H1 (cell line): ENCODE measurements around the gene RTP2. TPM values are rescaled to one million over a fixed set of nuclear protein-coding genes. Genes with fewer than 3 reads are reported as not detected.

Source experiments
- CTCF ChIA-PET: fragments of 300-600 bp; sonication (Branson Sonifier 250); formaldehyde crosslinking; loops from one replicate; lab custom pipeline; 2021; ENCODE audit not compliant: partially characterized antibody; lab: Charles Lee
- POLR2A ChIA-PET: fragments of 300-600 bp; sonication (Branson Sonifier 250); formaldehyde crosslinking; loops from one replicate; lab custom pipeline; 2021; ENCODE audit warnings: inconsistent platforms; ENCODE audit not compliant: partially characterized antibody; lab: Charles Lee
- DNase-seq, 2 experiments: peaks; one replicate each; pipeline versions ENCODE4 v3.0.0 to v3.0.0-alpha.2; 2010 to 2022; ENCODE audit warnings: low spot score in 2 of 2, low read depth in 1 of 2, mixed read lengths in 1 of 2
- FAIRE-seq: peaks from 2 replicates; lab custom pipeline; 2011; peaks lifted over from hg19 to GRCh38; lab: Jason Lieb, UNC
- H2AFZ ChIP-seq: 2 replicates; pipeline ENCODE4 v1.8.1; 2012; ENCODE audit warnings: low read length, inconsistent platforms
- H2AK5ac ChIP-seq: 2 replicates; pipeline ENCODE4 v1.6.1; 2013; ENCODE audit warnings: low read depth, low read length
- H2BK120ac ChIP-seq: replicated peaks from 2 replicates; pipeline ENCODE3; 2013; ENCODE audit warnings: low read depth, low read length, inconsistent platforms
- H2BK12ac ChIP-seq: 2 replicates; pipeline ENCODE4 v1.6.1; 2013; ENCODE audit warnings: low read depth, low read length
- H2BK15ac ChIP-seq: 2 replicates; pipeline ENCODE4 v1.6.1; 2013; ENCODE audit warnings: low read length
- H2BK20ac ChIP-seq: 2 replicates; pipeline ENCODE4 v1.6.1; 2013; ENCODE audit warnings: low read length
- H2BK5ac ChIP-seq: 2 replicates; pipeline ENCODE4 v1.6.1; 2013; ENCODE audit warnings: low read depth, low read length
- H3K14ac ChIP-seq: 2 replicates; pipeline ENCODE4 v1.6.1; 2013; ENCODE audit warnings: inconsistent platforms; ENCODE audit not compliant: insufficient read length
- H3K18ac ChIP-seq: 2 replicates; pipeline ENCODE4 v1.6.1; 2013; ENCODE audit warnings: low read length; ENCODE audit errors: extremely low read depth
- H3K23ac ChIP-seq: 2 replicates; pipeline ENCODE4 v1.6.1; 2013; ENCODE audit warnings: inconsistent platforms; ENCODE audit not compliant: insufficient read length
- H3K23me2 ChIP-seq: 2 replicates; pipeline ENCODE4 v1.6.1; 2013; ENCODE audit warnings: low read depth, low read length
- H3K27ac ChIP-seq: 2 replicates; pipeline ENCODE4 v1.6.1; 2011; ENCODE audit warnings: low read depth, low read length, inconsistent platforms
- H3K27me3 ChIP-seq, 4 experiments: replicated peaks in 1 of 4; 1 replicate in 1 of 4; 2 replicates in 3 of 4; pipeline versions ENCODE4 v1.6.1 to v1.8.1; 2011 to 2013; ENCODE audit warnings: low read length in 3 of 4, mild to moderate bottlenecking in 3 of 4, inconsistent platforms in 2 of 4, mixed read lengths in 2 of 4, moderate library complexity in 1 of 4; ENCODE audit not compliant: control insufficient read depth in 3 of 4, insufficient read depth in 3 of 4; ENCODE audit errors: extremely low read depth in 1 of 4
- H3K36me3 ChIP-seq, 4 experiments: 2 replicates each; pipeline versions ENCODE4 v1.6.1 to v1.8.1; 2011 to 2013; ENCODE audit warnings: mild to moderate bottlenecking in 4 of 4, low read length in 3 of 4, moderate library complexity in 2 of 4, control low read depth in 1 of 4, inconsistent platforms in 1 of 4; ENCODE audit not compliant: insufficient read depth in 4 of 4, control insufficient read depth in 2 of 4
- H3K4ac ChIP-seq: replicated peaks from 2 replicates; pipeline ENCODE3; 2013; ENCODE audit warnings: low read length, low read depth, mixed read lengths, inconsistent platforms; ENCODE audit not compliant: insufficient read length
- H3K4me1 ChIP-seq, 4 experiments: replicated peaks in 1 of 4; 1 replicate in 1 of 4; 2 replicates in 3 of 4; pipeline versions ENCODE4 v1.6.1 to v1.8.1; 2011 to 2013; ENCODE audit warnings: low read length in 3 of 4, inconsistent platforms in 2 of 4, mixed read lengths in 1 of 4; ENCODE audit not compliant: insufficient read depth in 4 of 4, control insufficient read depth in 3 of 4
- H3K4me2 ChIP-seq, 2 experiments: 2 replicates each; pipeline versions ENCODE4 v1.6.1 to v1.8.1; 2011 to 2013; ENCODE audit warnings: low read depth in 2 of 2, low read length in 2 of 2, control low read depth in 1 of 2, inconsistent platforms in 1 of 2, mild to moderate bottlenecking in 1 of 2; ENCODE audit not compliant: insufficient read depth in 1 of 2
- H3K4me3 ChIP-seq, 4 experiments: fragments of 200-600, 300-600 bp in 1 of 4; sonication (generic), shearing (Covaris generic), sonication (Bioruptor Twin) in 1 of 4; 2 replicates each; pipeline versions ENCODE4 v1.5.1 to v1.8.1; 2011 to 2016; ENCODE audit warnings: low read length in 4 of 4, low read depth in 3 of 4, control low read depth in 2 of 4, inconsistent platforms in 2 of 4, mild to moderate bottlenecking in 2 of 4, mixed read lengths in 1 of 4, moderate library complexity in 1 of 4; ENCODE audit not compliant: insufficient read depth in 2 of 4; ENCODE audit errors: extremely low read depth in 1 of 4
- H3K56ac ChIP-seq: replicated peaks from 2 replicates; pipeline ENCODE3; 2013; ENCODE audit warnings: low read depth, mild to moderate bottlenecking, mixed read lengths, low read length, inconsistent platforms; ENCODE audit not compliant: insufficient read length
- H3K79me1 ChIP-seq: 2 replicates; pipeline ENCODE4 v1.6.1; 2013; ENCODE audit warnings: low read depth, low read length, control low read depth
- H3K79me2 ChIP-seq, 2 experiments: 2 replicates each; pipeline versions ENCODE4 v1.6.1 to v1.8.1; 2012 to 2013; ENCODE audit warnings: low read length in 2 of 2, mild to moderate bottlenecking in 2 of 2, inconsistent platforms in 1 of 2; ENCODE audit not compliant: insufficient read depth in 2 of 2, control insufficient read depth in 1 of 2
- H3K9ac ChIP-seq, 4 experiments: replicated peaks in 1 of 4; 1 replicate in 1 of 4; 2 replicates in 3 of 4; pipeline versions ENCODE4 v1.6.1 to v1.8.1; 2011 to 2013; ENCODE audit warnings: low read depth in 3 of 4, low read length in 3 of 4, control low read depth in 2 of 4, mild to moderate bottlenecking in 2 of 4, moderate library complexity in 2 of 4, inconsistent platforms in 1 of 4; ENCODE audit errors: extremely low read depth in 1 of 4
- H3K9me3 ChIP-seq, 2 experiments: 2 replicates each; pipeline versions ENCODE4 v1.6.1 to v1.8.1; 2012 to 2013; ENCODE audit warnings: mild to moderate bottlenecking in 2 of 2, moderate library complexity in 2 of 2, control low read depth in 1 of 2, inconsistent platforms in 1 of 2, low read depth in 1 of 2, low read length in 1 of 2, mixed read lengths in 1 of 2; ENCODE audit not compliant: insufficient read depth in 2 of 2
- H4K20me1 ChIP-seq, 2 experiments: replicated peaks in 1 of 2; 2 replicates each; pipeline versions ENCODE3 to v1.8.1; 2011 to 2013; ENCODE audit warnings: inconsistent platforms in 2 of 2, low read length in 2 of 2, mild to moderate bottlenecking in 1 of 2; ENCODE audit not compliant: insufficient read depth in 2 of 2, control insufficient read depth in 1 of 2
- H4K5ac ChIP-seq: 2 replicates; pipeline ENCODE4 v1.6.1; 2013; ENCODE audit warnings: low read length, low read depth, mixed read lengths, inconsistent platforms; ENCODE audit not compliant: insufficient read length
- H4K8ac ChIP-seq: 2 replicates; pipeline ENCODE4 v1.8.0; 2013; ENCODE audit warnings: mild to moderate bottlenecking, moderate library complexity, low read length, inconsistent platforms; ENCODE audit not compliant: insufficient read depth; ENCODE audit errors: extremely low read depth
- H4K91ac ChIP-seq: replicated peaks from 2 replicates; pipeline ENCODE3; 2013; ENCODE audit warnings: low read length, mixed read lengths, inconsistent platforms; ENCODE audit not compliant: insufficient read length
- BCL11A ChIP-seq, 2 experiments: IDR thresholded peaks; one replicate each; pipeline ENCODE4 v1.6.1; 2011; ENCODE audit warnings: low read depth in 2 of 2, low read length in 2 of 2, mild to moderate bottlenecking in 2 of 2
- BRCA1 ChIP-seq: IDR thresholded peaks from 2 replicates; pipeline ENCODE4 v1.6.1; 2012; ENCODE audit warnings: low read depth, low read length, improper control_type of control experiment
- CHD1 ChIP-seq: IDR thresholded peaks from 2 replicates; pipeline ENCODE4 v1.6.1; 2012; ENCODE audit warnings: low read depth, low read length, improper control_type of control experiment
- FOSL1 ChIP-seq: IDR thresholded peaks from 2 replicates; pipeline ENCODE4 v1.6.1; 2011; ENCODE audit warnings: mild to moderate bottlenecking, low read depth, low read length, moderate library complexity; ENCODE audit not compliant: insufficient read depth
- JUN ChIP-seq: IDR thresholded peaks from 2 replicates; pipeline ENCODE4 v1.6.1; 2011; ENCODE audit warnings: low read depth, mild to moderate bottlenecking, improper control_type of control experiment, low read length
- JUND ChIP-seq: IDR thresholded peaks from 2 replicates; pipeline ENCODE4 v1.6.1; 2011; ENCODE audit warnings: mild to moderate bottlenecking, improper control_type of control experiment, low read length
- RFX5 ChIP-seq: IDR thresholded peaks from 2 replicates; pipeline ENCODE4 v1.6.1; 2011; ENCODE audit warnings: low read depth, low read length, improper control_type of control experiment, borderline replicate concordance
- TEAD4 ChIP-seq: IDR thresholded peaks from 2 replicates; pipeline ENCODE4 v1.6.1; 2012; ENCODE audit warnings: low read depth, low read length, inconsistent platforms, mixed read lengths
- WGBS, 2 experiments: shearing (Covaris generic) in 1 of 2; methylation state at CpG; one replicate each; pipeline versions ENCODE4 v1.1.6 to v1.1.7; 2013 to 2015; ENCODE audit warnings: low lambda C conversion rate in 2 of 2, mixed read lengths in 2 of 2, inconsistent platforms in 1 of 2, low coverage in 1 of 2, missing lambda C conversion rate in 1 of 2; ENCODE audit not compliant: insufficient replicate concordance in 2 of 2, insufficient coverage in 1 of 2, insufficient read length in 1 of 2; ENCODE audit errors: extremely low coverage in 1 of 2, missing lambda C conversion rate in 1 of 2; 5-methylcytosine and 5-hydroxymethylcytosine counted together
- polyA plus RNA-seq, 7 experiments: library from polyadenylated mRNA; depleted of rRNA in 3 of 7; stranded (reverse) in 5 of 7; unstranded in 2 of 7; fragments of >200 nt in 5 of 7; fragments of 200-250 nt in 2 of 7; gene quantifications; 1 replicate in 5 of 7; 2 replicates in 1 of 7; 4 replicates in 1 of 7; pipeline versions ENCODE4 v1.2.1 to v1.2.3, GENCODE V29; 2011 to 2013; ENCODE audit warnings: missing spikeins in 2 of 7, mixed read lengths in 2 of 7
- total RNA-seq: library from RNA; stranded (reverse); fragmentation: NEBNext Ultra II Directional; extraction: Animal tissue kit (Norgen Biotek cat#: 25700); gene quantifications from 2 replicates; pipeline ENCODE4 v1.2.1, GENCODE V29; 2021

Gene RTP2
- total and polyA plus RNA-seq, 2 of the 8 experiments (the other 6 are each of a cell fraction or from before 2014, with no cell fraction given): not detected

DNA sequence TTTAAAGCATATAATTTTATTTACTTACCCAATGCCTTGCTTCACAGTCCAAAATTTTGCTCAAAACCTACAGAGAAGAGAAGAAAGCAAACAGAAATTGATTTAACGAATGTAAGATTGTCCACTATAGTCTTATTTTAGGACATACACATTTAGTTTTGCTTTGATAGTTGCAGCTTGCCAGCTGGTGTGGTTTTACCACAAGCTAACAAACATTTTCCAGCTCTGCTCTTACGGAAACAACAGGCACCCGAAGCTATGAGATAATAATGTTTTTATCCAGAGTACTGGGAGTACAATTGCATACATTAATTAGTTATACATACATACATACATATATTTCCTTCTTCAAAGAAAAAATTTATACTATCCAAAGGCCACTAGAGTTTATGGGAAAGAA lies 32.5 kb upstream of the RTP2 start:
- DNase-seq (no peak), FAIRE-seq (no peak)
- Histone ChIP-seq H3K4me2 (no peak overlapping the region), H3K27ac (no peak overlapping the region), H2BK15ac (no peak overlapping the region), H2BK20ac (no peak overlapping the region), H2AFZ (no peak overlapping the region), H3K23me2 (peaks cover 16% of the 10 kb centered on the region), H3K4me3 (no peak overlapping the region), H2BK5ac (no peak overlapping the region), H3K23ac (no peak overlapping the region), H4K20me1 (no peaks in the 10 kb centered on the region), H2BK12ac (no peak overlapping the region), H3K36me3 (peaks cover 3 to 24% (median 14%) of the 10 kb centered on the region in 4 experiments; a peak in 7 of 8 replicates), H3K27me3 (peaks cover 0 to 5% (median 3%) of the 10 kb centered on the region in 4 experiments; a peak in 2 of 7 replicates), H3K4me1 (peaks cover 0 to 12% (median 3%) of the 10 kb centered on the region in 4 experiments; a peak in 5 of 7 replicates), H3K56ac (no peak overlapping the region), H3K18ac (no peak overlapping the region), H2AK5ac (no peak overlapping the region), H4K8ac (no peak overlapping the region), H3K14ac (no peak overlapping the region), H2BK120ac (no peak overlapping the region), H3K9me3 (no peaks in the 10 kb centered on the region), H3K4ac (no peak overlapping the region), H4K5ac (no peak overlapping the region), H3K9ac (no peak overlapping the region), H4K91ac (no peak overlapping the region), H3K79me2 (no peaks in the 10 kb centered on the region), H3K79me1 (no peaks in the 10 kb centered on the region)
- ChIA-PET POLR2A (no interaction called here), CTCF (interaction anchor here (0.8 to 3.6 kb wide), 4 partner anchors 12 to 1220 kb away, joined by 3 to 13 read pairs (median 4); no protein-coding TSS in a partner anchor)
- 91% methylated on average over 3 of the region's 3 CpGs; no CpG with 5 or more reads in 1 of the 2 experiments for WGBS, 2 experiments
- TF ChIP-seq CHD1 (no peak), BCL11A (IDR thresholded peaks at IDR 0.05; ENCODE audit: low read depth in 2 of 2, low read length in 2 of 2) (no peak), TEAD4 (no peak), JUN (no peak), RFX5 (no peak), FOSL1 (no peak), JUND (no peak), BRCA1 (no peak)
